Urothelium cell line (cell line): ENCODE data around the gene CARD14.
A peak's percentile ranks its signal among the peaks of the same experiment; 100 is the strongest.
"Not testable (repeated sequence)": the region's sequence is repeated elsewhere in the genome, so short reads cannot be mapped to it uniquely, and the experiment has no call there.

ENCODE experiments used
- DNase-seq: peaks from one replicate; pipeline ENCODE4 v3.0.0; 2011; ENCODE audit warnings: low spot score, mixed read lengths
- FAIRE-seq: peaks from 2 replicates; lab custom pipeline; 2011; peaks lifted over from hg19 to GRCh38; lab: Jason Lieb, UNC

CARD14 gene

DNA sequence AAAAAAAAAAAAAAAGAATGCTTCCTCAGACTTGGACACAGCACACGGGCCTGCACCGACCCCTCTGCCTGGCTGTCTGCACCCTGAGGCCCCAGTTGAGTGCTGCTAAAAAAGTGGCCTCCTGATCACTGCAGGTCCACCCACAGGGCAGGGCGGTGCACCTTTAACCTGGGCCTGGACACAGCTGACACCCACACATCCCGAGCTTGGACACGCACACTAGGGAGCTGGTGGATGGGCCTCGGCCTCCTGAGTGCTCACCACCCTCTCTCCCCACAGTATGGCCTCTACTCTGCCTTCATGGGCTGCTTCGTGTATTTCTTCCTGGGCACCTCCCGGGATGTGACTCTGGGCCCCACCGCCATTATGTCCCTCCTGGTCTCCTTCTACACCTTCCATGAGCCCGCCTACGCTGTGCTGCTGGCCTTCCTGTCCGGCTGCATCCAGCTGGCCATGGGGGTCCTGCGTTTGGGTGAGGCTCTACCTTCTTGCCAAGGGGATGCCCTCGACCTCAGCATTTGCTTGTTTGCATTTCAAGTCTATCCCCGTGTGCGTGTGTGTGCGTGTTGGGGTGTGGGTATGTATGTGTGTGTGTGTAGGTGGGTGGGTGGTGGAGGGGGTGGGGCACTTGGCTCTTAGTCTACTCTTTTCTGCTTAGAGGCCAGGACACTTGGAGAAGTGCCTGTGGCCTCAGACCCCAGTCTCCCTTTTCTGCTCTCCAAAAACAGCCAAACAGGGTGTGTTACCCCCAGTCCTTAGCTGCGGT, 52.7 kb downstream of the CARD14 start:
- DNase-seq (no peak), FAIRE-seq (peak; percentile 61)

DNA sequence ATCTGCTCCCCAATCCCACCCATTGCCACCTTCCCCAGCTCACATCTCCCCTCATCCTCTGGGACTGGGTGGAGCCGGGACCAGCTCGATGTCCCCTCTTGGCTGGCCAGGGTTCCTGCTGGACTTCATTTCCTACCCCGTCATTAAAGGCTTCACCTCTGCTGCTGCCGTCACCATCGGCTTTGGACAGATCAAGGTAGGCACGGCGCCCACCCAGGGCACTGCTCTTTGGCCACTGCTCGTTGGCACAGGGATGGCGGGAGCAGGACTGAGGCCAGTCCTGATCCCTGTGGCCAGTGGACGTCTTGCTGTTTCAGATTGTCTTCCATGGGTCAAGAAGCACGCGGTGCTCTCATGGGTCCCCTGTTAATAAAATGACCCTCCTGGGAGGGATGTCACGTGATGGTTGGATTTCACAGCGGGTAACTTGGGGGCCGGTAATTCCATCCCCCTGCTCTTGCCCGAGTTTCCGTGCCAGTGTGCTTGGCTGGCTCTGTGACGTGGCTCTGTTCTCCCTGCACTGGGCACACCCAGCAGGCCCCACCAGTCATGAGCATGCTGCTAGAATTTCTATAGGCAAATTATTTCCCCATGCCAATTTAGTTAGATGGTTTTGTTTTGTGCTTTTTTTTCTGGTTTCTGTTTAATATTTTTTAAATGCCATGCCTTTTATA, 53.4 kb downstream of the CARD14 start:
- FAIRE-seq (no peak), DNase-seq (no peak)

DNA sequence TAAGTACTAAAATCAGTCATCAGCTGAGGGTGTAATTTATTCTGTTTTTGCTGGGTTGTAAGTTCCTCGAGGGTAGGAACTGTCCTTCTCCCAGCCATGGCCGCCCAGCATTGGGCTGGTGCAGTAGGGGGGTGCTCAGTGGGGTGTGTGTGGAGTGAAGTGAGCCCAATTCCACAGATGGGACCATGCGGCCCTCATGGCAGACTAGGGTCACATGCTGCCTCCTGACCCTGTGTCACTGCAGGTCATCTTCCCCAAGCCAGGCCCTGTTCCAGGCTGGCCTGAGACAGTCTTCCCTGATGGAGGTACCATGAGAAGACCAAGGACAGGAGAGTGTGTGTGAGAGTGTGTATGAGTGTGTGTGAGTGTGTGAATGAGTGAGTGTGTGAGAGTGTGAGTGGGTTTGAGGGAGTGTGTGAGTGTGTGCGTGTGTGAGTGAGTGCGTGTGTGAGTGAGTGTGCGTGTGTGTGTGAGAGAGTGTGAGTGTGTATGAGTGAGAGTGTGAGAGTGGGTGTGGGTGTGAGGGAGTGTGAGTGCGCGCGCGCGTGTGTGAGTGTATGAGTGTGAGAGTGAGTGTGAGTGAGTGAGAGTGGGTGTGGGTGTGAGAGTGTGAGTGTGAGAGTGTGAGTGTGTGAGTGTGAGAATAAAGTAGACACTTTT, 54.1 kb downstream of the CARD14 start:
- DNase-seq = no peak
- no peak for FAIRE-seq

DNA sequence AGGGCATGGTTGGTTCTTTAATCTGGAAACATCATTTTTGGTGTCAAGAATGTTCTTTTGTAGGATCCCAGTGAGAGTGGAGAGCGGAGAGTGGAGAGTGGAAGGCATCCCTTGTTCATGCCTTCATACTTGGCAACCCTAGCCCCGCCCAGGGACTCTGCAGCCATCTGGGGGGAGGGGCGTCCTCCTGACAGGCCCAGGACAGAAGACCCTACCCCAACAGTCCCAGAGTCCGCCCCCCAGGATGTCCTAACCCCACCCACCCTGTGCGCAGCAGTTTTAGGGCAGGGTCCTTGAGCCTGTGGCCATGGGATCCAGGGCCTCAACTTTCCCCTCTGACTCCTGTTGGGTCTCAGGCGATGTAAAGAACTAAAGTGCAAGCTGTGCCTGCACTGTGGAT, 54.9 kb downstream of the CARD14 start:
- DNase-seq = no peak
- no peak for FAIRE-seq

DNA sequence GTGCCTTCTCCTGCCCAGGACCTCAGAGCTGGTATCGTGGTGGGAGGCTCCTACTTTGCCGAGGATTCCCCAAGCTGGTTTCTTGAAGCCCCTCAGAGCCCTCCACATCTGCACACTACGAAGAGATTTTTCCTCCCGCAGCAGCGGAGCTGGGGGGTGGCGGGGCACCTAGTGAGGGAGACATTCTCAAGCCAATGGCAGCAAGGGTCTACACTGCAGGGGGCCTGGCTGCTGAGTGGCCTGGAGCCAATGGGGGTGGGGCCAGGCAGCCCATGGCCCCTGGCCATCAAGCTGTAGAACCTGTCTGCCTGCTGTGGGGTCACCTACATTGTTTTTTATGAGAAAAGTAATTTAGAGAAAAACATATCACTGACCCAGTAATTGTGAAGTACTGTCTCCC, 55.4 kb downstream of the CARD14 start:
- FAIRE-seq (no peak), DNase-seq (no peak)

DNA sequence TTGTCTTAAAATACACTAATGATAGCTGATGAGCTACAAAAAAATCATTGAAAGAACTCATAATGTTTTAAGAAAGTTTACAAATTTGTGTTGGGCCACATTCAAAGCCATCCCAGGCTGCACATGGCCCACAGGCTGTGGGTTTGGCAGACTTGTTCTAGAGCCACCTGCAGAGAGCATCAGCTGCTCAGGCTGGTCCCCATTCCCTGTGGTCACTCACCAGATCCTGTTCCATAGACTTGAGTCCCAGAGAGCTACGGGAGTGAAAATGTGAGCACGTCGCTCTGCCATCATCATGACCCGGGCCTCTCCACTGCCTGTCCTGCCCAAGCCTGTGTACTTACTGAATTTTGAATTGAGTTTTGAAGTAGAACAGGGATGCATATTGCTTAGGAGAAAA, 57.3 kb downstream of the CARD14 start:
- FAIRE-seq = no peak
- no peak for DNase-seq

DNA sequence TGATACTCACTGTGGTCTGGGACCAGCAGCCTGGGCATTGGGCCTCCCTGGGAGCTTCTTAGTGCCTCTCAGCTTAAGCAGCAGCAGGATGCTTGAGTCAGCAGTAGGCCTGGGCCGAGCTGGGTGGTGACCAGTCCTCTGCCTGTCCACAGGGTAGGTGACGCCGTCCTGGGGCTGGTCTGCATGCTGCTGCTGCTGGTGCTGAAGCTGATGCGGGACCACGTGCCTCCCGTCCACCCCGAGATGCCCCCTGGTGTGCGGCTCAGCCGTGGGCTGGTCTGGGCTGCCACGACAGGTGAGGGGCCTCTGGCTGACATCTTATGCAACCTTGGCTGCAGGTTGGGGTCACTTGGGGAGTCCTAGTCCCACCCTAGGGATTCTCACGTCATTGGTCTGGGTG, 57.8 kb downstream of the CARD14 start:
- no peak for FAIRE-seq
- no peak for DNase-seq

DNA sequence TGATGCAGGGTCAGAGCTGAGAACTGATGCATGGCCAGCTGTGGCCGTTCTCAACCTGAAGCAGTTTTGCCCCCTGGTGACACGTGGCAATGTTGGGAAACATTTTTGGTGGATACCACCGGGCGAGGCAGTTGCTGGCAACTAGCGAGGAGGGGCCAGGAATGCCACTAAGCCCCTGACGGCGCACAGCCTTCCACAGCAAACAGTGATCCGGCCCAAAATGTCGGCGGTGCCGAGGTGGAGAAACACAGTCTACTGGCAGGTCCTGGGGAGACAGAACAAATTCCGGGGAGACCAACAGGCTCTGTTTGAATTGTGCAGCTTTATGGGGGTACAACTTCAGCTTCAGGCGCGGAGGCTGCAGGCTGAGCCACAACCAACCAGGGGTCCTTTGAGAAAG, 58.6 kb downstream of the CARD14 start:
- no peak for FAIRE-seq
- no peak for DNase-seq

DNA sequence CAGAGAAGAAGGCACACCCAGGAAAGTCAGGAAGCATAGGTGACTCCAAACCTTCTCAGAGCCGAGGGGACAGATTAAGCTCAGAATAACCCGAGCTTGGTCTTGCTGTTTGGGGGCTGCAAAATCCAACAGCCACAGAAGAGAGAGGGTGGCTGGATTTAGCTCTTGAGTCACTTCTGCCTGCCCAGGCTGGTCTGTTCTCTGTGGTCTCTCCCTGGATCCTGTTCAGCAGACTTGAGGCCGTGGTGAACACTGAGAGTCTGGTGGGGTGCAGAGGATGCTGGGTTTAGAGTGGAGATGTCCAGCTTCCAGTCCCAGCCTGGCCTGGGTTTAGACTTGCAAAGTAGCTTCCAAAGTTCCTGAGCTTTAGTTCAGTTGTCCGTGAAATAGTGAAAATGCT, 59.2 kb downstream of the CARD14 start:
- FAIRE-seq (no peak), DNase-seq (no peak)

DNA sequence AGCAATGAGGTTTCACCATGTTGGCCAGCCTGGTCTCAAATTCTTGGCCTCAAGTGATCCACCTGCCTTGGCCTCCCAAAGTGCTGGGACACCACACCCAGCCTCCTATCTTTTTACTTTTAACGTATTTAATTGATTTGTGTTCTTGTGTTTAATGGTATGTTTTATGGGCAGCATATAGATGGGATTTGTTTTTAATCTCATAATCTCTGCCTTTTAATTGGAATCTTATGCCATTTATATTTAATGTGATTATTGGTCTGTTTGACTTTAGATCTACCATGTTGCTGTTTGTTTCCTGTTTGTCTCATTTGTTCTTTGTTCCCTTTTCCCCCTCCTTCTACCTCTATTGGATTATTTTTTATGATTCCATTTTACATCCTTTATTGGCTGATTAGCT, 62.6 kb downstream of the CARD14 start:
- no peak for DNase-seq
- no peak for FAIRE-seq

DNA sequence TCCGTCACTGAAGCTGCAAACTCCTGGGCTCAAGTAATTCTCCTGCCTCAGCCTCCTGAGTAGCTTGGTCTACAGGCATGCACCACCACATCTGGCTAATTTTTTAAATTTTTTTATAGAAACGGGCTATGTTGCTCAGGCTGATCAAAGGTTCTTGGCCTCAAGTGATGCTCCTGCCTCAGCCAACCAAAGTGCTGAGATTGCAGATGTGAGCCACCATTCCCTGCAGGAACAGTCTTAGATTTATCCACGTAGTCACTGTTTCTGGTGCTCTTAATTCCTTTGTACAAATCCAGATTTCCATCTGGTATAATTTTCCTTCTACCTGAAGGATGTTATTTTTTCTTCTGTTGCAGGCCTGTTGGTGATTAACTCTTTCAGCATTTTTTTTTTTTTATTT, 63.4 kb downstream of the CARD14 start:
- DNase-seq (no peak), FAIRE-seq (no peak)

DNA sequence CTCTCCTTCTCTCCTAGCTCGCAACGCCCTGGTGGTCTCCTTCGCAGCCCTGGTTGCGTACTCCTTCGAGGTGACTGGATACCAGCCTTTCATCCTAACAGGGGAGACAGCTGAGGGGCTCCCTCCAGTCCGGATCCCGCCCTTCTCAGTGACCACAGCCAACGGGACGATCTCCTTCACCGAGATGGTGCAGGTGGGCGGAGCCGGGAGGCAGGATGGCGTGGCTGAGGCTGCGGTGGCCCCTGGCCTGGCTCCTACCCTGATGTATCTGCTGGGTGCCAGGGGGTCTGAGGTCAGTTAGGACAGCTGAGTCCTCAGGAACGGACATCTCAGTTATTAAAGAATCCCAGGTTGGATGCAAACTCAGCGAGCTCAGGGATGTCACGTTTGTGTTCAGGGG, 67.1 kb downstream of the CARD14 start:
- DNase-seq (no peak), FAIRE-seq (no peak)

DNA sequence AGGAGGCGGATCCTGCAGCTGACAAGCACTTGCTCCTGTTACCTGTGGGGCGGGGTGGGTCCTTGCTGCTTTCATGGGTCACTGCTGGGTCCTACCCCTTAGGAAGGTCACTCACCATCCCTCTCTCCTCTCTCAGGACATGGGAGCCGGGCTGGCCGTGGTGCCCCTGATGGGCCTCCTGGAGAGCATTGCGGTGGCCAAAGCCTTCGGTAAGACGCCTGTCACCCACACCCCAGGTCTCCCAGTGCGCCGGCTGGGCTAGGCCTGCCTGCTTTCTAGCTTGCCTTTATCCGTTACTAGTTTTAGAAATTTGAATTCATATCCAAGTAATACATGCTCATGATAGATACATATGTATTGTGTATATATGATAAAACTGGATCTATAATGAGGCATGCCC, 67.6 kb downstream of the CARD14 start:
- no peak for DNase-seq

DNA sequence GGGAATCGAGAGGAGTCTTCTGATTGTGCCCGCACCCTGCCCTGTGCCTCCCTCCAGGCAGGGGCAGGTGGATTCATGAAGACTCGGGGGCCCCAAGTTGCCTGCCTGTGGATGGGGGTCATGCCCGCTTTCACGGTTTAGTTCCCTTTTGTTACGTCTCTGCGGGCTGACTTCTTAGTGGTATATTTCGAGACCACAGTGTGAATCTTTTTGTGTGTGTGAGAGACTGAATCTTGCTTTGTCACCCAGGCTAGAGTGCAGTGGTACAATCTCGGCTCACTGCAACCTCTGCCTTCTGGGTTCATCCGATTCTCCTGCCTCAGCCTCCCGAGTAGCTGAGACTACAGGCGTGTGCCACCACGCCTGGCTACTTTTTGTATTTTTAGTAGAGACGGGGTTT, 72.7 kb downstream of the CARD14 start:
- FAIRE-seq = no peak
- DNase-seq = no peak

More for the DNA sequence above, 67.6 kb downstream of the CARD14 start:
- FAIRE-seq = no peak

DNA sequence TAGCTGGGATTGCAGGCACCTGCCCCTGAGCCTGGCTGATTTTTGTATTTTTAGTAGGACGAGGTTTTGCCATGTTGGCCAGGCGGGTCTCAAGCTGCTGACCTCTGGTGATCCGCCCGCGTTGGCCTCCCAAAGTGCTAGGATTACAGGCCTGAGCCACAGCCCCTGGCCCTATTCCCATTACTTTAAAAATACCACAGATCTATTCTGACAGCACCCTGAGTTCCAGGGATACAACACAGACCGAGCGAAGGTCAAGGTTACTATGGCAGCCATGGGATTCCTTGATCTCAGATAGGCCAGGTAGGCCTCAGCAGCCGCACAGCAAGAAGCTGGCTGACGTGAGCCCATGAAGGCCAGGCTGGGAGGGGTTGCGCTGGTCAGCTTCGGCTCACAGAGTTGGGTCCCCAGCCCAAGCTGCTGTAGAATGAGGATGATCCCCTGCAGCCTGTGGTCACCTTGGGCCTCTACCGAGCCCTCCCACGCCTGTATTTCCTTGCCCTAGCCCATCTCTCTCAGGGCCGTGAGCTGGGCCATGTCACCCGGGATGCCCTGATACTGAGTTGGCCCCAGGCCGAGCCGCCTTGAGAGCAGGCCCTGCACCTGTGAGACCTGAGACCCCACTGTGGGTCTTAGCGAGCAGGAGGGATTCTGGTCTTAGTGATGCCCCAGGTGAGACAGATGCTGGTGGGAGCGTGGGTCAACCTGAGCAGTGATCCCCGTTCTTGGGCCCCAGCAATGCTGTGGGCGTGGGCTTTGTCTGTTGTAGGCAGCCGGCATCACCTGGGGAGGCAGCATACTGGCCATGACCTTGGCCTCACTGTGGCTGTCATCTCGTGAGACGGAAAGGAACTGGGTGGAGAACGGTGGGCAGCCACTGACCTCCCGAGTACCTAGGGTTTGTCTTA, 74.0 kb downstream of the CARD14 start:
- peak; percentile 9 for FAIRE-seq
- no peak for DNase-seq

DNA sequence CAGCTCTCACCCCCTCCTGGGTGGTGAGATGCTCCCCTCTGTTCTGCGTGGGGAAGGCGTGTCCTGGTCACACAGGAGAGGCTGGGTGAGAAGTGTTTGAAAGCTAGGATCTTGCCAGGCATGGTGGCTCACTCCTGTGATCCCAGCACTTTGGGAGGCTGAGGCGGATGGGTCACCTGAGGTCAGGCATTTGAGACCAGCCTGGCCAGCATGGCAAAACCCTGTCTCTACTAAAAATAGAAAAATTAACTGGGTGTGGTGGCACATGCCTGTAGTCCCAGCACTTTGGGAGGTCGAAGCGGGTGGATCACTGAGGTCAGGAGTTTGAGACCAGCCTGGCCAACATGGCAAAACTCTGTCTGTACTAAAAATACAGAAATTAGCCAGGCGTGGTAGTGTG, 74.6 kb downstream of the CARD14 start:
- not testable (repeated sequence) for FAIRE-seq

DNA sequence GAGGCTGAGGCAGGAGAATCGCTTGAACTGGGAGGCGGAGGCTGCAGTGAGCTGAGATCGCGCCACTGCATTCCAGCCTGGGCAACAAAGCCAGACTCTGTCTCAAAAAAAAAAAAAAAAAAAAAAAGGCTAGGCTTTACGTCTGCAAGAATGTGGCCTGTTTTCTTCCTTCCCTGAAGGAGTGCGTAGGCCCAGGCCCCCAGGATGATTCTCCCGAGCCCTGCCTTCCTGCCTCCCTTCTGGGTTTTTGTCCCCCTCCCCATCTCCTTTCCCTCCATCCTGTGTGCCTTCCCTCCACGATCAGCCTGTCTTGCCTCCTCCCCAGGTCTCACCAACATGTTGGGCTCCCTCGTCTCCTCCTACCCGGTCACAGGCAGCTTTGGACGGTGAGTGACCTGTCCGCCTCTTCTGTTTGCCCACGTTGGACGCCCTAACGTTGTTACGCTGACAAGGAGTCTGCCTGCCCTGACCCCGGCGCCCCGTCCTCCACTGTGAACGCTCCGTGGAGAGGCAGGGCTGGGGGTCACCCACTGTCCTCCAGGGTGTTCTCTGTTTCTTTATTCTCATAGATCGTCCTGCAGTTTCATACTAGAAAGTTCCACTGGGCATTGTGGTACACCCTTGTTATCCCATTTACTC, 75.2 kb downstream of the CARD14 start:
- DNase-seq (no peak), FAIRE-seq (no peak)

More for the DNA sequence above, 74.6 kb downstream of the CARD14 start:
- not testable (repeated sequence) for DNase-seq

DNA sequence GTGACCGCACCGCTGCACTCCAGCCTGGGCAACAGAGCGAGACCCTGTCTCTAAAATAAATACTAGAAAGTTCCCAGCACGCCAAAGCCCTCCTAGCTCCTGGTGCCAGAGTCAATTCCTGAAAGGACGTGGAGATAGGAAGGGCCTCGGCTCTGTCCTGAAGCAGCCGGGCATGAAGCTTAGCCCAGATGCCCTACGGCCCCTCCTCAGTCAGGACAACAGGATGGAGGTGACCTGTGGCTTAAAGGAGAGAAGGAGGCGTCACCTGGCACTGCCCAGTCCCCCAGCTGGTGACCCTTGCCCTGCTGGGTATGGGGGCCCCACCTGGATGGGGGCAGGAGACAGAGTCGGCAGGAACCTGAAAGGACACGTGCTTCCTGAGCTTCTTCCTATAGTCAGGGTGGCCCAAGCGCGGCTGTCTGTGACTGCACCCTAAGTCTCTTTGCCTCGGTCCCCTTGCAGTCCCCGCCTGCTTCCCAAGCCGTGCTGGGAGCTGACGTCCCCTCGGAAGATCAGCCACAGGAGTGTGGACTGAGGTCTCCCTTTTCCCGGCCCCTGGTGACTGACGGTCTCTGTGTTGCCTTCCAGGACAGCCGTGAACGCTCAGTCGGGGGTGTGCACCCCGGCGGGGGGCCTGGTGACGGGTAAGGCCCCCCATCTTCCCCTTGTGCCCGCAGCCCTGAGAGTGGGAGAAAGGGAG, 75.9 kb downstream of the CARD14 start:
- DNase-seq (no peak), FAIRE-seq (no peak)

DNA sequence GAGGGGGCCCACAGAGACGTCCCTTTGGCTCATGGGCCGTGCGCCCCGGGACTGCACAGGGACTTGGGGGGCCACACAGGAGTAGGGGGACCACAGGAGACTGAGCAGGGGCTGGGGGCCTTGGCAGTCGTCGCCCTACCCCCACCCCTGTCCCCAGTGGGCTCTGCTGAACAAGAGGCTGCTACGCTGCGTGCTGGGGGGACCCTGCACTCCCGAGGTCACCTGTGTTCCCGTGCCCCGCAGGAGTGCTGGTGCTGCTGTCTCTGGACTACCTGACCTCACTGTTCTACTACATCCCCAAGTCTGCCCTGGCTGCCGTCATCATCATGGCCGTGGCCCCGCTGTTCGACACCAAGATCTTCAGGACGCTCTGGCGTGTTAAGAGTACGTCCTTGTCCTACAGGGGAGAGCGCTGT, 76.4 kb downstream of the CARD14 start:
- DNase-seq (no peak), FAIRE-seq (no peak)

DNA sequence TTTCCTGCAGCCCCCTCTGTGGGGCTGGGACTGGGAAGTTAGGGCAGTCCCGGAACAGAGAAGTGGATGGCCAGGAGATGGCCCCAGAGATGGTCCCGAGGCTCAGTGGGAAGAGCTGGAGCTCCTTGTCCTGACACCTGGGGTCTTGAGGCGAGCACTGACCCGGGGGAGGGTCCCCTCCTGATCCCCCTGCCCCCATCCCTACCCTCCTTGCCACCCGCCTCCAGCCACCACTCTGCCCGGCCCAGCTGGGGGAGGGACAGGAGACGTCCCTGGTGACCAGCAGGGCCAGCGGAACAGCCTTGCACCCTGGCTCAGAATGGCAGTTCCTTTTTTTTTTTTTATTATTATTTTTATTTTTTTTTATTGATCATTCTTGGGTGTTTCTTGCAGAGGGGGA, 76.9 kb downstream of the CARD14 start:
- FAIRE-seq (no peak), DNase-seq (no peak)
